Ishikawa (cell line): ENCODE results near the gene VMO1.

ENCODE experiments used
- CEBPB ChIP-seq: IDR thresholded peaks from 2 replicates; pipeline ENCODE4 v1.6.1; 2012
- CREB1 ChIP-seq: IDR thresholded peaks from 2 replicates; pipeline ENCODE4 v1.6.1; 2012; ENCODE audit warnings: low read depth
- EP300 ChIP-seq: IDR thresholded peaks from 2 replicates; pipeline ENCODE4 v1.6.1; 2012; ENCODE audit warnings: borderline replicate concordance
- FOXM1 ChIP-seq: IDR thresholded peaks from 2 replicates; pipeline ENCODE4 v1.6.1; 2012; ENCODE audit warnings: low read depth, borderline replicate concordance
- NFIC ChIP-seq: IDR thresholded peaks from 2 replicates; pipeline ENCODE4 v1.6.1; 2012
- RAD21 ChIP-seq: IDR thresholded peaks from 2 replicates; pipeline ENCODE4 v1.6.1; 2012; ENCODE audit warnings: low read depth
- REST ChIP-seq: IDR thresholded peaks from 2 replicates; pipeline ENCODE4 v1.6.1; 2012; ENCODE audit warnings: low read depth, mild to moderate bottlenecking
- TAF1 ChIP-seq: IDR thresholded peaks from 2 replicates; pipeline ENCODE4 v1.6.1; 2012; ENCODE audit warnings: low read depth, mild to moderate bottlenecking
- ZBTB7A ChIP-seq: IDR thresholded peaks from 2 replicates; pipeline ENCODE4 v1.6.1; 2012; ENCODE audit warnings: low read depth
- TF ChIP-seq, protein P1 (sequence below): IDR thresholded peaks from 2 replicates; pipeline ENCODE4 v1.6.1; 2012

- TF ChIP-seq FOXM1 (no peak), CREB1 (no peak), ZBTB7A (no peak), CEBPB (no peak), RAD21 (no peak), NFIC (no peak), REST (no peak), EP300 (no peak), TAF1 (no peak)
- TF ChIP-seq, protein P1, sequence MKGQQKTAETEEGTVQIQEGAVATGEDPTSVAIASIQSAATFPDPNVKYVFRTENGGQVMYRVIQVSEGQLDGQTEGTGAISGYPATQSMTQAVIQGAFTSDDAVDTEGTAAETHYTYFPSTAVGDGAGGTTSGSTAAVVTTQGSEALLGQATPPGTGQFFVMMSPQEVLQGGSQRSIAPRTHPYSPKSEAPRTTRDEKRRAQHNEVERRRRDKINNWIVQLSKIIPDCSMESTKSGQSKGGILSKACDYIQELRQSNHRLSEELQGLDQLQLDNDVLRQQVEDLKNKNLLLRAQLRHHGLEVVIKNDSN: no peak
Measured at GRCh38 chr17:4735876-4736651, 50.1 kb downstream of the VMO1 start.
